CD4-positive, alpha-beta T cell treated with Interleukin-15 for 1 hour (primary cell): ENCODE data around the gene HOXC4.
"Not testable (repeated sequence)": the region's sequence is repeated elsewhere in the genome, so short reads cannot be mapped to it uniquely, and the experiment has no call there.

Experiments used
- DNase-seq: peaks from one replicate; pipeline ENCODE4 v3.0.0-alpha.2; 2020

HOXC4 gene

GRCh38 chr12:54100588-54100987, 47.0 kb downstream of the HOXC4 start:
- DNase-seq: not testable (repeated sequence)

DNA sequence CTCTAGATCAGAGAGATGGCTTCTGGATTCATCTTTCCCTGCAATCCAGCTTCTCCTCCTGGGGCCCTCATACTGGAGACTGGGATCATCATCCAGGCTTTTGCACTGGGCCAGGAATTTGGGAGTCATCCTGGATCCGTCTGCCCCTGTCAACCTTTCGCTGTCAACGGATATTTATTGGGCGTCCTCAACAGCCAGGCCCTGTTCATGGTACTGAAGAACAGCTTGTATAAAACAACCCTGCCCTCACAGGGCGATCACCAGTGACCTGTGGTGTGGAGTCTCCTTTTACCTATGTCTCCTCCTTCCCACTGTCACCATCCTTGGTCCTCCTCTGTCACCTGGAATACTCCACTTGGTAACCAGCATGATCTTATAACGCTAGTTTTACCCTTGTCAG, 48.6 kb downstream of the HOXC4 start:
- DNase-seq: not testable (repeated sequence)

GRCh38 chr12:54103827-54104226, 50.2 kb downstream of the HOXC4 start:
- not testable (repeated sequence) for DNase-seq
